Fibroblast of pulmonary artery (primary cell): Measurements from ENCODE around the gene TMCC2.
"Not testable (repeated sequence)": the region's sequence is repeated elsewhere in the genome, so short reads cannot be mapped to it uniquely, and the experiment has no call there.

ENCODE experiments used
- DNase-seq: peaks from one replicate; pipeline ENCODE4 v3.0.0-alpha.2; 2010; ENCODE audit warnings: low read depth
- H3K4me3 ChIP-seq: replicated peaks from 2 replicates; pipeline ENCODE4 v1.5.1; 2011; ENCODE audit warnings: low read depth, mild to moderate bottlenecking, control low read depth, low read length, moderate library complexity
- TF ChIP-seq, protein P1 (sequence below): IDR thresholded peaks from 2 replicates; pipeline ENCODE4 v1.5.1; 2011; ENCODE audit warnings: mild to moderate bottlenecking, control low read depth, low read length, inconsistent platforms; ENCODE audit errors: missing control alignments

The TMCC2 gene, protein sequence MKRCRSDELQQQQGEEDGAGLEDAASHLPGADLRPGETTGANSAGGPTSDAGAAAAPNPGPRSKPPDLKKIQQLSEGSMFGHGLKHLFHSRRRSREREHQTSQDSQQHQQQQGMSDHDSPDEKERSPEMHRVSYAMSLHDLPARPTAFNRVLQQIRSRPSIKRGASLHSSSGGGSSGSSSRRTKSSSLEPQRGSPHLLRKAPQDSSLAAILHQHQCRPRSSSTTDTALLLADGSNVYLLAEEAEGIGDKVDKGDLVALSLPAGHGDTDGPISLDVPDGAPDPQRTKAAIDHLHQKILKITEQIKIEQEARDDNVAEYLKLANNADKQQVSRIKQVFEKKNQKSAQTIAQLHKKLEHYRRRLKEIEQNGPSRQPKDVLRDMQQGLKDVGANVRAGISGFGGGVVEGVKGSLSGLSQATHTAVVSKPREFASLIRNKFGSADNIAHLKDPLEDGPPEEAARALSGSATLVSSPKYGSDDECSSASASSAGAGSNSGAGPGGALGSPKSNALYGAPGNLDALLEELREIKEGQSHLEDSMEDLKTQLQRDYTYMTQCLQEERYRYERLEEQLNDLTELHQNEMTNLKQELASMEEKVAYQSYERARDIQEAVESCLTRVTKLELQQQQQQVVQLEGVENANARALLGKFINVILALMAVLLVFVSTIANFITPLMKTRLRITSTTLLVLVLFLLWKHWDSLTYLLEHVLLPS

DNA sequence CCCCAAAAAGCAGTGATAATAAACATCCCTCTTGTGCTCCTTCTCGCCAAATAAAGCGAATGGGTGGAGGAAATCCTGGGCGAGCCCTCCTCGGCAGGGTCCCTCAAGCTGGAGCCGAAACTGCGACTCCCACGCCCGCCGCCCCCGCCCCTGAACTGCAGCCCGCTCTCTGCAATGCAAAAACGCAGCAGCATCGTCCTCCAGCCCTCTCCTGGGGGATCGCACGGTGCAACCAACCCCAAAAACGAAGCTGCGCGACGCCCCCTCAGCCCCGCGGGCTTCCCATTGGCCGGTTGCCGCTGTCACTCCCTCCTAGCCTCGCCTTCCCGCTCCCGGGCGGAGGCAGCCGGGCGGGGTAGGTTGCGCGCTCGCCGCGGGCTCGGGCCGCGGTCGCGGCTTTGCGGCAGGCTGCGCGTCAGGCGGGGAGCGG lies at the start of gene TMCC2:
TMCC2 (plus strand) TSS at position 363 of the 430 bp plus-strand sequence. CDS start 619 bp downstream, outside the sequence.
- peak within 1 kb of the TSS; percentile 66 for H3K4me3 ChIP-seq
- DNase-seq = peak; percentile 91
- TF ChIP-seq, protein P1, sequence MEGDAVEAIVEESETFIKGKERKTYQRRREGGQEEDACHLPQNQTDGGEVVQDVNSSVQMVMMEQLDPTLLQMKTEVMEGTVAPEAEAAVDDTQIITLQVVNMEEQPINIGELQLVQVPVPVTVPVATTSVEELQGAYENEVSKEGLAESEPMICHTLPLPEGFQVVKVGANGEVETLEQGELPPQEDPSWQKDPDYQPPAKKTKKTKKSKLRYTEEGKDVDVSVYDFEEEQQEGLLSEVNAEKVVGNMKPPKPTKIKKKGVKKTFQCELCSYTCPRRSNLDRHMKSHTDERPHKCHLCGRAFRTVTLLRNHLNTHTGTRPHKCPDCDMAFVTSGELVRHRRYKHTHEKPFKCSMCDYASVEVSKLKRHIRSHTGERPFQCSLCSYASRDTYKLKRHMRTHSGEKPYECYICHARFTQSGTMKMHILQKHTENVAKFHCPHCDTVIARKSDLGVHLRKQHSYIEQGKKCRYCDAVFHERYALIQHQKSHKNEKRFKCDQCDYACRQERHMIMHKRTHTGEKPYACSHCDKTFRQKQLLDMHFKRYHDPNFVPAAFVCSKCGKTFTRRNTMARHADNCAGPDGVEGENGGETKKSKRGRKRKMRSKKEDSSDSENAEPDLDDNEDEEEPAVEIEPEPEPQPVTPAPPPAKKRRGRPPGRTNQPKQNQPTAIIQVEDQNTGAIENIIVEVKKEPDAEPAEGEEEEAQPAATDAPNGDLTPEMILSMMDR = no peak

DNA sequence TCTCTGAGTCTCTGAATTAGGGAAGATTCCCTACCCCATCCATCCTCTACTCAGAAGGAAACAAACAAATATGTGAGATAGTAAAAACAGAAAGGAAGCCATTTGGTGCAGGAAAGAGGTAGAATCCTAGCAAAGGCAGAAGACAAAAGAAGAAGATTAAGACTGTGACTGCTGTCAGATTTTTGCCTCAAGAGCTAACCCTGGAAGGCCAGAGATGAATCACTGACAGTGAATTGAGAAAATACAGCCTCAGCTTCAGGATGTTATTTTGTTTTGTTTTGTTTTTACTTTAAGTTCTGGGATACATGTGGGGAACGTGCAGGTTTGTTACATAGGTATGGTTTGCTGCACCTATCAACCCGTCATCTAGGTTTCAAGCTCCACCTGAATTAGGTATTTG lies 47.9 kb upstream of the TMCC2 start:
- DNase-seq = peak; percentile 27
- H3K4me3 ChIP-seq = no peak overlapping the region
- TF ChIP-seq, protein P1 = no peak

DNA sequence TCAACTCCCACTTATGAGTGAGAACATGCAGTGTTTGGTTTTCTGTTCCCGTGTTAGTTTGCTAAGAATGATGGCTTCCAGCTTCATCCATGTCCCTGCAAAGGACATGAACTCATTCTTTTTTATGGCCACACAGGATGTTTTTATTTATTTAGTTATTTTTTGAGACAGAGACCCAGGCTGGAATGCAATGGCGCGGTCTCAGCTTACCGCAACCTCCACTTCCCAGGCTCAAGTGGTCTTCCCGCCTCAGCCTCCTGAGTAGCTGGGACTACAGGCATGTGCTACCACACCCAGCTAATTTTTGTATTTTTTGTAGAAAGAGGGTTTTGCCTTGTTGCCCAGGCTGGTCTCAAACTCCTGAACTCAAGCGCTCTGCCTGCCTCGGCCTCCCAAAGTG lies 47.4 kb upstream of the TMCC2 start:
- H3K4me3 ChIP-seq, DNase-seq: not testable (repeated sequence)

DNA sequence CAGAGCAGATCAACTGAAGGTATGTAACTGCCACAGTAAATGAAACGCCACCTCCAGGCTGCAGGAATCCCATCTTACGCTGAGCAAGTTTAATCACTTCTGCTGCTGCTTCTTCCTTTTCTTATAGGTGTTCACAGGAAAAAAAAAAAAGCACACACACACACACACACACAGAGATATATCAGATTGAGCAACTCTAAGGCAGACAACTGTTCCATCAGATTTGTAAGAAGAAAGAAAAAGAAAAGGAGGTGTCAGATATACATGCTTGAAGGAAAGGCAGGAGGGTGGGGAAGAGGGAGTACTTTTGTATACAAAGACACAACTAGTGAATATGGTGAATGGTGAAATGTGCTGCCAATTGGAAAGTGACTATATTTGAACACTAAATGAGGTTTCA lies 44.8 kb upstream of the TMCC2 start:
- DNase-seq = no peak
- no peak overlapping the region for H3K4me3 ChIP-seq
- TF ChIP-seq, protein P1 = no peak

DNA sequence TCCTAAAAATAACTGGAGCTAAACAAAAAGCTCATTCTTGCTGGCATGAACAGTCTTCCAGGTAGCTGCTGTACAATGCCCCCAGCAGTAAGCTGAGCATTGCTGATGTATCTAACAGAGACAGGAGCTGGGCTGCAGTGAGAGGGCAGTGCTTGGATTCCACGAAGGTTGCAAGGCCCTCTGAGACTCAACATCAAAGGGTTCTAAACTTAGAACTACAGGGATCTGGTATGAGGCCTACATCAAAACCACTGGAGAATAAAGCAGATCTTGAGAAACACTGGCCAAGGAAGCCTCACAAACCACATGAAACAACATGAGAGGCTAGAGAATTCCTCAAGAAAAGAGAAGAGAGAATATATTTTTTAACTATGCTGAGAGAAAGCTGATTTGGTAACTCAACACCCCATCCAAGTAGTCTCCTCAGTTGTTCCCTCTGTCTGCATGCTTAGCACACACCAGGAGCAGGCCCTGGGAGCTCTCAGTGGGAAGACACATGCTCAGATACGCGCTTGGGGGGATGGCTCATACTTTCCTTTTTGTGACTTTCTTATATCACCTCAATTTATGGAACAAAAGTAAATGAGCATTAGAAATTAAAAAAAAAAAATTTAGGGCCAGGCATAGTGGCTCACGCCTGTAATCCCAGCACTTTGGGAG lies 43.9 kb upstream of the TMCC2 start:
- DNase-seq = no peak
- no peak overlapping the region for H3K4me3 ChIP-seq
- TF ChIP-seq, protein P1 = no peak

DNA sequence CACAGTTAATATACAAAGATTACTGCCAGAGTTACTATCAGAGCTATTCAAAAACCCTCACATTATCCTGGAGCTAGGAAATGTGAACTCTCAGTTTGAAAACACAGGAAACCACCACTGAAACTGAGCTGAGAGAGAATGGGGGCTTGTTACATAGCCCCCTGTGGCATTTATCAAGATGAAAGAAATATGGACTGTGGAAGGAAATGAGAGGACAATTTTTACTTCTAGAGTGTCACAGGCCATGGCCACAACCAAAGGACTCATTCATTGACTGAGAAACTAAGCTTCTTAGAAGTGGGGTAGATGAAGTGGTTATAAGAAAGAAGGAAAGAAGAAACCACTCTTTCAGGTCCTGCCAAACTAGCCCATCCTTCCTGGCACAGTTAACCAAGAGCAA lies 41.6 kb upstream of the TMCC2 start:
- TF ChIP-seq, protein P1 = no peak
- DNase-seq = no peak
- H3K4me3 ChIP-seq = no peak overlapping the region

DNA sequence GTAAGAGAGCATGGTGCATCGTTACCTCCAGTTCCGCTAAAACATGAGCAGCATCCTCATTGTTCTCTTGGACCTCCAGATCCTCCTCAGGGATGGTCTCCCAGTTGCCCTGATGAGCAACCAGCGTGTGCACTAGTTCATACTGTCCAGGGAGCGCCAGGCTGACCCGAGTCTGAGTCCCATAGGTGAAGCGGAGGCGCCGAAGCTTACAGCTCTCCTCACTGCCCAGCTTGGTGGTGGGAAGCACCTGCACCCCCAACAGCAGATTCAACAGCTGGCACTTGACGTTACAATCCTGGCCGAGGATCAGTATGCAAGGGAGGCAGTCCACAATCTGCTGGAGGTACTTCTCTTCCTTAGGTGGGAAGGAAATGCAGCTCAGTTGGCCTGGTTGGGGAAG lies 40.3 kb upstream of the TMCC2 start:
- no peak for DNase-seq
- H3K4me3 ChIP-seq = no peak overlapping the region
- TF ChIP-seq, protein P1 = no peak
